HEK293 (cell line): ENCODE measurements around the gene ZNF555.

Source experiments
- CTCF ChIA-PET: fragments of 350-600 bp; formaldehyde crosslinking; extraction: SDS; loops from one replicate; lab custom pipeline; 2021; ENCODE audit warnings: antibody characterized with exemption; lab: Yijun Ruan, JAX
- POLR2A ChIA-PET: fragments of 300-600 bp; formaldehyde crosslinking; extraction: SDS; loops from one replicate; lab custom pipeline; 2020; ENCODE audit warnings: antibody characterized with exemption, inconsistent platforms; lab: Yijun Ruan, JAX
- H3K27ac ChIP-seq: fragments of 200-500 bp; sonication (Bioruptor generic); 2 replicates; pipeline ENCODE4 v1.5.1; 2014; ENCODE audit warnings: low read depth, low read length, control low read depth, inconsistent platforms; ENCODE audit errors: extremely low read depth
- H3K36me3 ChIP-seq, 2 experiments: fragments of 200-500 bp in 1 of 2; sonication (Bioruptor generic) in 1 of 2; 1 replicate in 1 of 2; 2 replicates in 1 of 2; pipeline ENCODE4 v1.5.1; 2014 to 2017; ENCODE audit warnings: inconsistent platforms in 2 of 2, low read length in 2 of 2; ENCODE audit not compliant: control insufficient read depth in 2 of 2, insufficient read depth in 1 of 2
- H3K4me1 ChIP-seq: fragments of 200-500 bp; sonication (Bioruptor generic); 2 replicates; pipeline ENCODE4 v1.5.1; 2014; ENCODE audit warnings: mild to moderate bottlenecking, low read length, inconsistent platforms; ENCODE audit not compliant: control insufficient read depth, insufficient read depth
- H3K4me3 ChIP-seq: 2 replicates; pipeline ENCODE4 v1.5.1; 2011; ENCODE audit warnings: low read depth, mild to moderate bottlenecking, control low read depth, low read length, moderate library complexity
- H3K9me3 ChIP-seq: fragments of 200-500 bp; sonication (Bioruptor generic); 2 replicates; pipeline ENCODE4 v1.5.1; 2014; ENCODE audit warnings: low read depth, low read length, inconsistent platforms; ENCODE audit not compliant: control insufficient read depth, insufficient read depth
- AEBP2 ChIP-seq: fragments of 450-650 bp; formaldehyde crosslinking; IDR thresholded peaks from 2 replicates; pipeline ENCODE4 v1.5.1; 2016; ENCODE audit warnings: missing biosample characterization, missing genetic modification characterization, borderline replicate concordance
- BCL6B ChIP-seq: fragments of 450-650 bp; formaldehyde crosslinking; IDR thresholded peaks from 2 replicates; pipeline ENCODE4 v1.5.1; 2017; ENCODE audit warnings: missing biosample characterization, missing genetic modification characterization
- GLI4 ChIP-seq: fragments of 450-650 bp; formaldehyde crosslinking; IDR thresholded peaks from 2 replicates; pipeline ENCODE4 v1.5.1; 2016; ENCODE audit warnings: missing biosample characterization, missing genetic modification characterization
- GLIS2 ChIP-seq: fragments of 450-650 bp; formaldehyde crosslinking; IDR thresholded peaks from 2 replicates; pipeline ENCODE4 v1.5.1; 2016; ENCODE audit warnings: missing biosample characterization, missing genetic modification characterization
- KLF1 ChIP-seq: fragments of 450-650 bp; formaldehyde crosslinking; IDR thresholded peaks from 2 replicates; pipeline ENCODE4 v1.5.1; 2016; ENCODE audit warnings: missing biosample characterization, missing genetic modification characterization
- MEIS1 ChIP-seq: sonication (generic); formaldehyde crosslinking; IDR thresholded peaks from 2 replicates; pipeline ENCODE4 v1.8.1; 2022; ENCODE audit warnings: missing genetic modification reagents, mild to moderate bottlenecking, borderline replicate concordance
- PRDM10 ChIP-seq: fragments of 450-650 bp; formaldehyde crosslinking; IDR thresholded peaks from 2 replicates; pipeline ENCODE4 v1.5.1; 2016; ENCODE audit warnings: missing biosample characterization, missing genetic modification characterization
- RBAK ChIP-seq: fragments of 450-650 bp; formaldehyde crosslinking; IDR thresholded peaks from 2 replicates; pipeline ENCODE4 v1.5.1; 2016; ENCODE audit warnings: missing biosample characterization, missing genetic modification characterization
- REPIN1 ChIP-seq: fragments of 450-650 bp; formaldehyde crosslinking; IDR thresholded peaks from 2 replicates; pipeline ENCODE4 v1.5.1; 2017; ENCODE audit warnings: missing biosample characterization, missing genetic modification characterization, low read depth
- ZBTB6 ChIP-seq: fragments of 450-650 bp; formaldehyde crosslinking; IDR thresholded peaks from 2 replicates; pipeline ENCODE4 v1.5.1; 2017; ENCODE audit warnings: missing biosample characterization, missing genetic modification characterization
- ZEB2 ChIP-seq: fragments of 450-650 bp; formaldehyde crosslinking; IDR thresholded peaks from 2 replicates; pipeline ENCODE4 v1.5.1; 2016; ENCODE audit warnings: missing biosample characterization, missing genetic modification characterization
- ZNF19 ChIP-seq: fragments of 450-650 bp; formaldehyde crosslinking; IDR thresholded peaks from 2 replicates; pipeline ENCODE4; 2016; ENCODE audit warnings: missing biosample characterization, missing genetic modification characterization, low read depth
- ZNF248 ChIP-seq: fragments of 450-650 bp; formaldehyde crosslinking; IDR thresholded peaks from 2 replicates; pipeline ENCODE4 v1.5.1; 2017; ENCODE audit warnings: missing biosample characterization, missing genetic modification characterization
- ZNF266 ChIP-seq: fragments of 450-650 bp; formaldehyde crosslinking; IDR thresholded peaks from 2 replicates; pipeline ENCODE4 v1.5.1; 2016; ENCODE audit warnings: missing biosample characterization, missing genetic modification characterization, low read depth
- ZNF354C ChIP-seq: fragments of 450-650 bp; formaldehyde crosslinking; IDR thresholded peaks from 2 replicates; pipeline ENCODE4 v1.5.1; 2016; ENCODE audit warnings: missing biosample characterization, missing genetic modification characterization, low read depth, borderline replicate concordance
- ZNF423 ChIP-seq: fragments of 450-650 bp; formaldehyde crosslinking; IDR thresholded peaks from 2 replicates; pipeline ENCODE4 v1.5.1; 2016; ENCODE audit warnings: missing biosample characterization, missing genetic modification characterization
- ZNF529 ChIP-seq: fragments of 450-650 bp; formaldehyde crosslinking; IDR thresholded peaks from 2 replicates; pipeline ENCODE4 v1.5.1; 2017; ENCODE audit warnings: missing genetic modification characterization, missing biosample characterization; ENCODE audit not compliant: insufficient replicate concordance
- ZNF560 ChIP-seq: fragments of 450-650 bp; formaldehyde crosslinking; IDR thresholded peaks from 2 replicates; pipeline ENCODE4 v1.5.1; 2017; ENCODE audit warnings: missing biosample characterization, missing genetic modification characterization, borderline replicate concordance
- ZNF624 ChIP-seq: fragments of 450-650 bp; formaldehyde crosslinking; IDR thresholded peaks from 2 replicates; pipeline ENCODE4 v1.5.1; 2017; ENCODE audit warnings: missing biosample characterization, missing genetic modification characterization
- ZNF626 ChIP-seq: fragments of 450-650 bp; sonication (Bioruptor Pico); formaldehyde crosslinking; IDR thresholded peaks from 2 replicates; pipeline ENCODE4 v1.5.1; 2018; ENCODE audit warnings: missing biosample characterization, missing genetic modification characterization, inconsistent platforms
- ZNF639 ChIP-seq: fragments of 450-650 bp; formaldehyde crosslinking; IDR thresholded peaks from 2 replicates; pipeline ENCODE4 v1.5.1; 2016; ENCODE audit warnings: missing biosample characterization, missing genetic modification characterization
- ZNF701 ChIP-seq: fragments of 450-650 bp; formaldehyde crosslinking; IDR thresholded peaks from 2 replicates; pipeline ENCODE4 v1.5.1; 2016; ENCODE audit warnings: missing biosample characterization, missing genetic modification characterization
- ZNF777 ChIP-seq: fragments of 450-650 bp; formaldehyde crosslinking; IDR thresholded peaks from 2 replicates; pipeline ENCODE4 v1.5.1; 2017; ENCODE audit warnings: missing biosample characterization, missing genetic modification characterization, borderline replicate concordance
- ZSCAN23 ChIP-seq: fragments of 450-650 bp; formaldehyde crosslinking; IDR thresholded peaks from 2 replicates; pipeline ENCODE4 v1.5.1; 2016; ENCODE audit warnings: missing biosample characterization, missing genetic modification characterization

Gene ZNF555

GRCh38 chr19:2810141-2811091 lies 30.9 kb upstream of the ZNF555 start (continued):
- no peak for TF ChIP-seq ZNF529 (tag by site-specific recombination)
- no peak for TF ChIP-seq REPIN1
- no peak for TF ChIP-seq GLIS2 (tag by site-specific recombination)
- no peak for TF ChIP-seq ZEB2 (tag by site-specific recombination)
- no peak for TF ChIP-seq ZNF354C (tag by site-specific recombination)
- peak; percentile 50; the same call in 1 of the 2 replicates for TF ChIP-seq ZBTB6
- no peak for TF ChIP-seq AEBP2 (tag by site-specific recombination)

GRCh38 chr19:2811221-2811722 lies 30.0 kb upstream of the ZNF555 start:
- Histone ChIP-seq H3K4me1 (no peaks in the 10 kb centered on the region), H3K4me3 (no peak overlapping the region), H3K27ac (no peak overlapping the region), H3K36me3 (peaks cover 0 to 82% of the 10 kb centered on the region in 2 experiments; a peak in 1 of 3 replicates), H3K9me3 (no peaks in the 10 kb centered on the region)
- CTCF ChIA-PET = no interaction called here
- POLR2A ChIA-PET = interaction anchor here (1.6 kb wide), 1 partner anchor 26 kb away, joined by 5 read pairs; the partner anchor contains the start of gene THOP1
- TF ChIP-seq ZNF639 (tag by site-specific recombination) = no peak
- TF ChIP-seq ZNF626 (tag by site-specific recombination) = no peak
- TF ChIP-seq REPIN1 = no peak
- TF ChIP-seq ZNF19 (tag by site-specific recombination) = no peak
- no peak for TF ChIP-seq ZNF560 (tag by site-specific recombination)
- TF ChIP-seq ZSCAN23 (tag by site-specific recombination) = no peak
- no peak for TF ChIP-seq ZNF777
- TF ChIP-seq KLF1 (tag by site-specific recombination) = no peak
- no peak for TF ChIP-seq ZNF248 (tag by site-specific recombination)
- TF ChIP-seq BCL6B (tag by site-specific recombination) = no peak
- TF ChIP-seq ZNF266 = no peak
- TF ChIP-seq MEIS1 = no peak
- no peak for TF ChIP-seq ZNF701
- no peak for TF ChIP-seq GLI4 (tag by site-specific recombination)
- TF ChIP-seq RBAK (tag by site-specific recombination) = no peak
- no peak for TF ChIP-seq PRDM10 (tag by site-specific recombination)
- no peak for TF ChIP-seq ZNF423 (tag by site-specific recombination)
- TF ChIP-seq ZNF624 = no peak
